GM12801 (cell line): ENCODE data around the gene NFAM1.

Source experiments
- CTCF ChIP-seq: IDR thresholded peaks from one replicate; pipeline ENCODE4 v1.5.1; 2011; ENCODE audit warnings: control low read depth; ENCODE audit not compliant: insufficient read length; ENCODE audit errors: extremely low read depth

Gene NFAM1

GRCh38 chr22:42439021-42439567 is 6.9 kb upstream of the NFAM1 start:
- no peak for TF ChIP-seq CTCF

GRCh38 chr22:42438293-42438650 is 6.1 kb upstream of the NFAM1 start:
- TF ChIP-seq CTCF, result no peak

- no peak for TF ChIP-seq CTCF
These were observed 5.5 kb upstream of the NFAM1 start for GRCh38 chr22:42437488-42438292.

- no peak for TF ChIP-seq CTCF
These were observed 4.2 kb upstream of the NFAM1 start for GRCh38 chr22:42436404-42436803.

GRCh38 chr22:42434748-42435425 is 2.7 kb upstream of the NFAM1 start:
- no peak for TF ChIP-seq CTCF

- TF ChIP-seq CTCF, result no peak
These were observed 1.8 kb upstream of the NFAM1 start for GRCh38 chr22:42433754-42434682.

GRCh38 chr22:42432818-42433217 is 615 bp upstream of the NFAM1 start:
- no peak for TF ChIP-seq CTCF
